H1 (cell line): ENCODE measurements around the gene GRIN2C. TPM values are rescaled to one million over a fixed set of nuclear protein-coding genes. Genes with fewer than 3 reads are reported as not detected.

Experiments
- CTCF ChIA-PET: fragments of 300-600 bp; sonication (Branson Sonifier 250); formaldehyde crosslinking; loops from one replicate; lab custom pipeline; 2021; ENCODE audit not compliant: partially characterized antibody; lab: Charles Lee
- POLR2A ChIA-PET: fragments of 300-600 bp; sonication (Branson Sonifier 250); formaldehyde crosslinking; loops from one replicate; lab custom pipeline; 2021; ENCODE audit warnings: inconsistent platforms; ENCODE audit not compliant: partially characterized antibody; lab: Charles Lee
- DNase-seq, 2 experiments: peaks; one replicate each; pipeline versions ENCODE4 v3.0.0 to v3.0.0-alpha.2; 2010 to 2022; ENCODE audit warnings: low spot score in 2 of 2, low read depth in 1 of 2, mixed read lengths in 1 of 2
- FAIRE-seq: peaks from 2 replicates; lab custom pipeline; 2011; peaks lifted over from hg19 to GRCh38; lab: Jason Lieb, UNC
- H2AFZ ChIP-seq: 2 replicates; pipeline ENCODE4 v1.8.1; 2012; ENCODE audit warnings: low read length, inconsistent platforms
- H2AK5ac ChIP-seq: 2 replicates; pipeline ENCODE4 v1.6.1; 2013; ENCODE audit warnings: low read depth, low read length
- H2BK120ac ChIP-seq: replicated peaks from 2 replicates; pipeline ENCODE3; 2013; ENCODE audit warnings: low read depth, low read length, inconsistent platforms
- H2BK12ac ChIP-seq: 2 replicates; pipeline ENCODE4 v1.6.1; 2013; ENCODE audit warnings: low read depth, low read length
- H2BK15ac ChIP-seq: 2 replicates; pipeline ENCODE4 v1.6.1; 2013; ENCODE audit warnings: low read length
- H2BK20ac ChIP-seq: 2 replicates; pipeline ENCODE4 v1.6.1; 2013; ENCODE audit warnings: low read length
- H2BK5ac ChIP-seq: 2 replicates; pipeline ENCODE4 v1.6.1; 2013; ENCODE audit warnings: low read depth, low read length
- H3K14ac ChIP-seq: 2 replicates; pipeline ENCODE4 v1.6.1; 2013; ENCODE audit warnings: inconsistent platforms; ENCODE audit not compliant: insufficient read length
- H3K18ac ChIP-seq: 2 replicates; pipeline ENCODE4 v1.6.1; 2013; ENCODE audit warnings: low read length; ENCODE audit errors: extremely low read depth
- H3K23ac ChIP-seq: 2 replicates; pipeline ENCODE4 v1.6.1; 2013; ENCODE audit warnings: inconsistent platforms; ENCODE audit not compliant: insufficient read length
- H3K23me2 ChIP-seq: 2 replicates; pipeline ENCODE4 v1.6.1; 2013; ENCODE audit warnings: low read depth, low read length
- H3K27ac ChIP-seq: 2 replicates; pipeline ENCODE4 v1.6.1; 2011; ENCODE audit warnings: low read depth, low read length, inconsistent platforms
- H3K27me3 ChIP-seq, 4 experiments: replicated peaks in 1 of 4; 1 replicate in 1 of 4; 2 replicates in 3 of 4; pipeline versions ENCODE4 v1.6.1 to v1.8.1; 2011 to 2013; ENCODE audit warnings: low read length in 3 of 4, mild to moderate bottlenecking in 3 of 4, inconsistent platforms in 2 of 4, mixed read lengths in 2 of 4, moderate library complexity in 1 of 4; ENCODE audit not compliant: control insufficient read depth in 3 of 4, insufficient read depth in 3 of 4; ENCODE audit errors: extremely low read depth in 1 of 4
- H3K36me3 ChIP-seq, 4 experiments: 2 replicates each; pipeline versions ENCODE4 v1.6.1 to v1.8.1; 2011 to 2013; ENCODE audit warnings: mild to moderate bottlenecking in 4 of 4, low read length in 3 of 4, moderate library complexity in 2 of 4, control low read depth in 1 of 4, inconsistent platforms in 1 of 4; ENCODE audit not compliant: insufficient read depth in 4 of 4, control insufficient read depth in 2 of 4
- H3K4ac ChIP-seq: replicated peaks from 2 replicates; pipeline ENCODE3; 2013; ENCODE audit warnings: low read length, low read depth, mixed read lengths, inconsistent platforms; ENCODE audit not compliant: insufficient read length
- H3K4me1 ChIP-seq, 4 experiments: replicated peaks in 1 of 4; 1 replicate in 1 of 4; 2 replicates in 3 of 4; pipeline versions ENCODE4 v1.6.1 to v1.8.1; 2011 to 2013; ENCODE audit warnings: low read length in 3 of 4, inconsistent platforms in 2 of 4, mixed read lengths in 1 of 4; ENCODE audit not compliant: insufficient read depth in 4 of 4, control insufficient read depth in 3 of 4
- H3K4me2 ChIP-seq, 2 experiments: 2 replicates each; pipeline versions ENCODE4 v1.6.1 to v1.8.1; 2011 to 2013; ENCODE audit warnings: low read depth in 2 of 2, low read length in 2 of 2, control low read depth in 1 of 2, inconsistent platforms in 1 of 2, mild to moderate bottlenecking in 1 of 2; ENCODE audit not compliant: insufficient read depth in 1 of 2
- H3K4me3 ChIP-seq, 4 experiments: fragments of 200-600, 300-600 bp in 1 of 4; sonication (generic), shearing (Covaris generic), sonication (Bioruptor Twin) in 1 of 4; 2 replicates each; pipeline versions ENCODE4 v1.5.1 to v1.8.1; 2011 to 2016; ENCODE audit warnings: low read length in 4 of 4, low read depth in 3 of 4, control low read depth in 2 of 4, inconsistent platforms in 2 of 4, mild to moderate bottlenecking in 2 of 4, mixed read lengths in 1 of 4, moderate library complexity in 1 of 4; ENCODE audit not compliant: insufficient read depth in 2 of 4; ENCODE audit errors: extremely low read depth in 1 of 4
- H3K56ac ChIP-seq: replicated peaks from 2 replicates; pipeline ENCODE3; 2013; ENCODE audit warnings: low read depth, mild to moderate bottlenecking, mixed read lengths, low read length, inconsistent platforms; ENCODE audit not compliant: insufficient read length
- H3K79me1 ChIP-seq: 2 replicates; pipeline ENCODE4 v1.6.1; 2013; ENCODE audit warnings: low read depth, low read length, control low read depth
- H3K79me2 ChIP-seq, 2 experiments: 2 replicates each; pipeline versions ENCODE4 v1.6.1 to v1.8.1; 2012 to 2013; ENCODE audit warnings: low read length in 2 of 2, mild to moderate bottlenecking in 2 of 2, inconsistent platforms in 1 of 2; ENCODE audit not compliant: insufficient read depth in 2 of 2, control insufficient read depth in 1 of 2
- H3K9ac ChIP-seq, 4 experiments: replicated peaks in 1 of 4; 1 replicate in 1 of 4; 2 replicates in 3 of 4; pipeline versions ENCODE4 v1.6.1 to v1.8.1; 2011 to 2013; ENCODE audit warnings: low read depth in 3 of 4, low read length in 3 of 4, control low read depth in 2 of 4, mild to moderate bottlenecking in 2 of 4, moderate library complexity in 2 of 4, inconsistent platforms in 1 of 4; ENCODE audit errors: extremely low read depth in 1 of 4
- H3K9me3 ChIP-seq, 2 experiments: 2 replicates each; pipeline versions ENCODE4 v1.6.1 to v1.8.1; 2012 to 2013; ENCODE audit warnings: mild to moderate bottlenecking in 2 of 2, moderate library complexity in 2 of 2, control low read depth in 1 of 2, inconsistent platforms in 1 of 2, low read depth in 1 of 2, low read length in 1 of 2, mixed read lengths in 1 of 2; ENCODE audit not compliant: insufficient read depth in 2 of 2
- H4K20me1 ChIP-seq, 2 experiments: replicated peaks in 1 of 2; 2 replicates each; pipeline versions ENCODE3 to v1.8.1; 2011 to 2013; ENCODE audit warnings: inconsistent platforms in 2 of 2, low read length in 2 of 2, mild to moderate bottlenecking in 1 of 2; ENCODE audit not compliant: insufficient read depth in 2 of 2, control insufficient read depth in 1 of 2
- H4K5ac ChIP-seq: 2 replicates; pipeline ENCODE4 v1.6.1; 2013; ENCODE audit warnings: low read length, low read depth, mixed read lengths, inconsistent platforms; ENCODE audit not compliant: insufficient read length
- H4K8ac ChIP-seq: 2 replicates; pipeline ENCODE4 v1.8.0; 2013; ENCODE audit warnings: mild to moderate bottlenecking, moderate library complexity, low read length, inconsistent platforms; ENCODE audit not compliant: insufficient read depth; ENCODE audit errors: extremely low read depth
- H4K91ac ChIP-seq: replicated peaks from 2 replicates; pipeline ENCODE3; 2013; ENCODE audit warnings: low read length, mixed read lengths, inconsistent platforms; ENCODE audit not compliant: insufficient read length
- CEBPB ChIP-seq: IDR thresholded peaks from 2 replicates; pipeline ENCODE4 v1.6.1; 2012; ENCODE audit warnings: low read depth, low read length
- EZH2 ChIP-seq: fragments of 200-600 bp; sonication (generic); IDR thresholded peaks from 2 replicates; pipeline ENCODE4 v1.7.1; 2012; ENCODE audit warnings: low read depth, mild to moderate bottlenecking, moderate library complexity, low read length, inconsistent platforms; ENCODE audit not compliant: severe bottlenecking
- FOSL1 ChIP-seq: IDR thresholded peaks from 2 replicates; pipeline ENCODE4 v1.6.1; 2011; ENCODE audit warnings: mild to moderate bottlenecking, low read depth, low read length, moderate library complexity; ENCODE audit not compliant: insufficient read depth
- JUND ChIP-seq: IDR thresholded peaks from 2 replicates; pipeline ENCODE4 v1.6.1; 2011; ENCODE audit warnings: mild to moderate bottlenecking, improper control_type of control experiment, low read length
- KDM1A ChIP-seq: fragments of 200-600, 300-600 bp; sonication (generic); IDR thresholded peaks from 2 replicates; pipeline ENCODE4 v1.7.1; 2016; ENCODE audit warnings: mild to moderate bottlenecking, low read length, borderline replicate concordance
- POLR2A ChIP-seq, 2 experiments: IDR thresholded peaks; 1 replicate in 1 of 2; 2 replicates in 1 of 2; pipeline ENCODE4 v1.6.1; 2011; ENCODE audit warnings: low read depth in 2 of 2, low read length in 2 of 2, mild to moderate bottlenecking in 2 of 2; ENCODE audit errors: control extremely low read depth in 1 of 2
- RFX5 ChIP-seq: IDR thresholded peaks from 2 replicates; pipeline ENCODE4 v1.6.1; 2011; ENCODE audit warnings: low read depth, low read length, improper control_type of control experiment, borderline replicate concordance
- SAP30 ChIP-seq: fragments of 300-600 bp; sonication (generic); IDR thresholded peaks from 2 replicates; pipeline ENCODE4 v1.7.1; 2012; ENCODE audit warnings: low read length, moderate library complexity, mild to moderate bottlenecking, inconsistent platforms; ENCODE audit not compliant: insufficient read depth, insufficient replicate concordance
- SIN3A ChIP-seq, 2 experiments: IDR thresholded peaks in 1 of 2; conservative IDR thresholded peaks in 1 of 2; 2 replicates each; pipeline ENCODE4 v1.6.1; 2011 to 2012; ENCODE audit warnings: low read length in 2 of 2, improper control_type of control experiment in 1 of 2, low read depth in 1 of 2, mild to moderate bottlenecking in 1 of 2
- SIX5 ChIP-seq: IDR thresholded peaks from 2 replicates; pipeline ENCODE4 v1.6.1; 2011; ENCODE audit warnings: mild to moderate bottlenecking, low read depth, low read length
- SUZ12 ChIP-seq: fragments of 200-600 bp; sonication (generic); IDR thresholded peaks from 2 replicates; pipeline ENCODE4 v1.6.1; 2012; ENCODE audit warnings: mild to moderate bottlenecking, inconsistent platforms, low read length, moderate library complexity, mixed read lengths
- TAF7 ChIP-seq: optimal IDR thresholded peaks from 2 replicates; pipeline ENCODE3; 2011; ENCODE audit warnings: low read depth, mild to moderate bottlenecking, inconsistent platforms, low read length, moderate library complexity, borderline replicate concordance
- TEAD4 ChIP-seq: IDR thresholded peaks from 2 replicates; pipeline ENCODE4 v1.6.1; 2012; ENCODE audit warnings: low read depth, low read length, inconsistent platforms, mixed read lengths
- WGBS, 2 experiments: shearing (Covaris generic) in 1 of 2; methylation state at CpG; one replicate each; pipeline versions ENCODE4 v1.1.6 to v1.1.7; 2013 to 2015; ENCODE audit warnings: low lambda C conversion rate in 2 of 2, mixed read lengths in 2 of 2, inconsistent platforms in 1 of 2, low coverage in 1 of 2, missing lambda C conversion rate in 1 of 2; ENCODE audit not compliant: insufficient replicate concordance in 2 of 2, insufficient coverage in 1 of 2, insufficient read length in 1 of 2; ENCODE audit errors: extremely low coverage in 1 of 2, missing lambda C conversion rate in 1 of 2; 5-methylcytosine and 5-hydroxymethylcytosine counted together
- polyA plus RNA-seq, 7 experiments: library from polyadenylated mRNA; depleted of rRNA in 3 of 7; stranded (reverse) in 5 of 7; unstranded in 2 of 7; fragments of >200 nt in 5 of 7; fragments of 200-250 nt in 2 of 7; gene quantifications; 1 replicate in 5 of 7; 2 replicates in 1 of 7; 4 replicates in 1 of 7; pipeline versions ENCODE4 v1.2.1 to v1.2.3, GENCODE V29; 2011 to 2013; ENCODE audit warnings: missing spikeins in 2 of 7, mixed read lengths in 2 of 7
- total RNA-seq: library from RNA; stranded (reverse); fragmentation: NEBNext Ultra II Directional; extraction: Animal tissue kit (Norgen Biotek cat#: 25700); gene quantifications from 2 replicates; pipeline ENCODE4 v1.2.1, GENCODE V29; 2021
- TF ChIP-seq, protein P1 (sequence below): IDR thresholded peaks from 2 replicates; pipeline ENCODE4 v1.6.1; 2011; ENCODE audit warnings: low read depth, mild to moderate bottlenecking, low read length; ENCODE audit not compliant: insufficient read depth

GRIN2C gene
- total and polyA plus RNA-seq, 2 of the 8 experiments (the other 6 are each of a cell fraction or from before 2014, with no cell fraction given): 0.06 to 0.07 TPM

DNA sequence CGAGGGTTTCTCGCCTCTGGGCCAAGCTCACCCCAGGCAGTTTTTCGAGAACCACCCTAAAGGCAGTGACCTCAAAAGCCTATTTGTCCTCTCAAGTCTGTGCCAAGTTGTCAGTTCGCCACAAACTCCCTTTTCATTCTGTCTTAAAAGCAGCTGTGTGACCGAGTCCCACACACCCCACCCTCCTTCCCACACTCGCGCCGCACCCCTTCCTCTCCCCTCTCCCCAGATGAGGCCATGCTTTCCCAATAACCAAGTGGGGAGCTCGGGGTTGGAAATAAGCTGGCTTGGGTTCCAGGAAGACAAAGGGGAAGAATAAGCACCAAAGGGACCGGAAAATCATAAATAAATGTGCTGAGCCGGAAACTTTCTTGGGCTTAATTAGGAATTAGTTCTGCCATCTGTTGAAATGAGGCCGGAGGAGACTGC lies 36.7 kb downstream of the GRIN2C start:
- Histone ChIP-seq H2BK20ac (no peak overlapping the region), H3K27me3 (peaks cover 0 to 2% (median 0%) of the 10 kb centered on the region in 4 experiments; a peak in 1 of 7 replicates), H3K18ac (no peak overlapping the region), H4K5ac (no peak overlapping the region), H2BK120ac (no peak overlapping the region), H3K27ac (no peak overlapping the region), H3K56ac (no peak overlapping the region), H3K9me3 (no peaks in the 10 kb centered on the region), H3K9ac (no peak overlapping the region), H3K4me3 (no peak overlapping the region), H3K23me2 (no peaks in the 10 kb centered on the region), H3K36me3 (peaks cover 0 to 3% (median 0%) of the 10 kb centered on the region in 4 experiments; a peak in 1 of 8 replicates), H2AK5ac (no peak overlapping the region), H3K4me2 (no peak overlapping the region), H3K14ac (no peak overlapping the region), H3K79me2 (no peaks in the 10 kb centered on the region), H3K79me1 (no peaks in the 10 kb centered on the region), H3K23ac (no peak overlapping the region), H2AFZ (no peak overlapping the region), H4K8ac (no peak overlapping the region), H3K4me1 (no peaks in the 10 kb centered on the region; a peak in 1 of 7 replicates), H4K20me1 (peaks cover 2 to 12% of the 10 kb centered on the region in 2 experiments), H2BK12ac (no peak overlapping the region), H2BK5ac (no peak overlapping the region), H2BK15ac (no peak overlapping the region), H4K91ac (no peak overlapping the region), H3K4ac (no peak overlapping the region)
- ChIA-PET POLR2A (no interaction called here), CTCF (interaction anchor here (81.0 to 99.6 kb wide), 2 partner anchors 5 to 21 kb away, joined by 2981 read pairs; partner anchors contain the start of genes FDXR, GRIN2C and NAT9)
- DNase-seq (no peak), FAIRE-seq (no peak)
- WGBS, 2 experiments: 79% methylated on average over 10 of the region's 12 CpGs; no CpG with 5 or more reads in 1 of the 2 experiments
- TF ChIP-seq POLR2A (IDR thresholded peaks at IDR 0.05; ENCODE audit: control extremely low read depth in 1 of 2, low read depth in 2 of 2, low read length in 2 of 2): no peak
- TF ChIP-seq SIX5: no peak
- TF ChIP-seq, protein P1, sequence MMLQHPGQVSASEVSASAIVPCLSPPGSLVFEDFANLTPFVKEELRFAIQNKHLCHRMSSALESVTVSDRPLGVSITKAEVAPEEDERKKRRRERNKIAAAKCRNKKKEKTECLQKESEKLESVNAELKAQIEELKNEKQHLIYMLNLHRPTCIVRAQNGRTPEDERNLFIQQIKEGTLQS: no peak
- no peak for TF ChIP-seq SAP30
- no peak for TF ChIP-seq TAF7
- TF ChIP-seq JUND: no peak
- TF ChIP-seq SUZ12: no peak
- TF ChIP-seq FOSL1: no peak
- TF ChIP-seq KDM1A: no peak
- TF ChIP-seq RFX5: no peak
- no peak for TF ChIP-seq TEAD4
- no peak for TF ChIP-seq EZH2
- TF ChIP-seq SIN3A (conservative IDR thresholded peaks at IDR 0.05 in 1 of 2, IDR thresholded peaks at IDR 0.05 in 1 of 2; ENCODE audit: low read depth in 1 of 2, low read length in 2 of 2): no peak
- no peak for TF ChIP-seq CEBPB
